HCT116 (cell line): ENCODE data around the gene LYL1. TPM values are rescaled to one million over a fixed set of nuclear protein-coding genes. Genes with fewer than 3 reads are reported as not detected.
A peak's percentile ranks its signal among the peaks of the same experiment; 100 is the strongest.

ENCODE experiments used
- ATAC-seq: fragments of 200-7000 bp; cut with Tn5 transposase; 2 replicates; pipeline ENCODE4 v1.9.1; 2020; ENCODE audit warnings: mild to moderate bottlenecking, moderate library complexity
- BruUV-seq: library from RNA; stranded (reverse); fragments of 400-500 nt; replicated peaks from 2 replicates; lab custom pipeline; 2021; lab: Mats Ljungman, UMichigan
- CTCF ChIA-PET: fragments of 300-600 bp; sonication (Branson Sonifier 250); formaldehyde crosslinking; loops from one replicate; lab custom pipeline; 2021; ENCODE audit warnings: antibody characterized with exemption; lab: Charles Lee
- POLR2A ChIA-PET: fragments of 300-600, 350-600 bp; sonication (Branson Sonifier 250); formaldehyde crosslinking; loops from one replicate; lab custom pipeline; 2021; ENCODE audit warnings: antibody characterized with exemption; lab: Charles Lee
- RAD21 ChIA-PET, 2 experiments: fragments of 300-600 bp; sonication (Branson Sonifier 250); formaldehyde crosslinking; loops; one replicate each; lab custom pipeline; 2023; ENCODE audit warnings: low total read pairs in 2 of 2; ENCODE audit not compliant: uncharacterized antibody in 2 of 2, unreplicated experiment in 2 of 2, low non-redundant PET in 1 of 2; lab: Charles Lee
- DNase-seq: peaks from one replicate; pipeline ENCODE4 v3.0.0-alpha.2; 2010; ENCODE audit warnings: low read depth, low spot score
- H2AFZ ChIP-seq: fragments of 200-600 bp; shearing (Covaris generic), sonication (generic); 2 replicates; pipeline ENCODE4 v1.6.1; 2017; ENCODE audit warnings: low read depth, mixed run types, mixed read lengths, antibody characterized with exemption, low read length; ENCODE audit not compliant: poor library complexity, severe bottlenecking
- H3K27ac ChIP-seq: 2 replicates; pipeline ENCODE4 v1.5.1; 2012; ENCODE audit warnings: low read depth, low read length
- H3K27me3 ChIP-seq: fragments of 200-600 bp; sonication (generic); 2 replicates; pipeline ENCODE4 v1.6.1; 2016; ENCODE audit warnings: mixed run types, low read length, mixed read lengths; ENCODE audit not compliant: insufficient read depth
- H3K36me3 ChIP-seq, 2 experiments: fragments of 200-500 bp in 1 of 2; fragments of 200-600 bp in 1 of 2; sonication (Bioruptor generic) in 1 of 2; sonication (generic) in 1 of 2; 2 replicates each; pipeline versions ENCODE4 v1.5.1 to v1.6.1; 2014 to 2016; ENCODE audit warnings: low read length in 2 of 2, inconsistent platforms in 1 of 2, mixed read lengths in 1 of 2, mixed run types in 1 of 2; ENCODE audit not compliant: insufficient read depth in 2 of 2, control insufficient read depth in 1 of 2
- H3K4me1 ChIP-seq, 2 experiments: fragments of 200-600 bp in 1 of 2; sonication (generic) in 1 of 2; 2 replicates each; pipeline versions ENCODE4 v1.5.1 to v1.6.1; 2012 to 2017; ENCODE audit warnings: low read length in 2 of 2, inconsistent platforms in 1 of 2, mild to moderate bottlenecking in 1 of 2, mixed read lengths in 1 of 2, mixed run types in 1 of 2, moderate library complexity in 1 of 2; ENCODE audit not compliant: insufficient read depth in 2 of 2, control insufficient read depth in 1 of 2
- H3K4me2 ChIP-seq: fragments of 200-600 bp; sonication (generic); 2 replicates; pipeline ENCODE4 v1.6.1; 2017; ENCODE audit warnings: mixed run types, low read length, mixed read lengths
- H3K4me3 ChIP-seq, 2 experiments: fragments of 200-600 bp in 1 of 2; sonication (generic) in 1 of 2; replicated peaks in 1 of 2; 2 replicates each; pipeline ENCODE4 v1.5.1; 2011 to 2016; ENCODE audit warnings: low read length in 2 of 2, control low read depth in 1 of 2, low read depth in 1 of 2, mild to moderate bottlenecking in 1 of 2, mixed read lengths in 1 of 2, mixed run types in 1 of 2
- H3K79me2 ChIP-seq: fragments of 200-600 bp; sonication (generic); 2 replicates; pipeline ENCODE4 v1.6.1; 2017; ENCODE audit warnings: mild to moderate bottlenecking, mixed run types, low read length, moderate library complexity, mixed read lengths; ENCODE audit not compliant: insufficient read depth
- H3K9ac ChIP-seq: fragments of 200-600 bp; sonication (generic); 2 replicates; pipeline ENCODE4 v1.6.1; 2016; ENCODE audit warnings: low read length, mixed read lengths
- H3K9me2 ChIP-seq: fragments of 200-600 bp; sonication (generic), shearing (Covaris generic); 2 replicates; pipeline ENCODE4 v1.6.1; 2017; ENCODE audit warnings: mixed run types, mild to moderate bottlenecking, moderate library complexity; ENCODE audit not compliant: insufficient read depth
- H3K9me3 ChIP-seq, 2 experiments: fragments of 200-500 bp in 1 of 2; fragments of 200-600 bp in 1 of 2; sonication (Bioruptor generic) in 1 of 2; sonication (generic) in 1 of 2; 2 replicates each; pipeline ENCODE4 v1.6.1; 2014 to 2017; ENCODE audit warnings: low read length in 2 of 2, mixed read lengths in 2 of 2, inconsistent platforms in 1 of 2, low read depth in 1 of 2, mild to moderate bottlenecking in 1 of 2, mixed run types in 1 of 2, moderate library complexity in 1 of 2; ENCODE audit not compliant: control insufficient read depth in 1 of 2, insufficient read depth in 1 of 2
- H4K20me1 ChIP-seq: fragments of 200-600 bp; sonication (generic), shearing (Covaris generic); 2 replicates; pipeline ENCODE4 v1.6.1; 2017; ENCODE audit warnings: mixed run types, mild to moderate bottlenecking, moderate library complexity; ENCODE audit not compliant: insufficient read depth
- EZH2phosphoT487 ChIP-seq: fragments of 200-600 bp; IDR thresholded peaks from 2 replicates; pipeline ENCODE4 v1.6.1; 2018; ENCODE audit warnings: antibody characterized with exemption, borderline replicate concordance
- POLR2A ChIP-seq: IDR thresholded peaks from 2 replicates; pipeline ENCODE4 v1.7.0; 2011; ENCODE audit warnings: borderline replicate concordance; ENCODE audit not compliant: insufficient read depth, insufficient read length; ENCODE audit errors: extremely low read depth
- POLR2AphosphoS5 ChIP-seq: IDR thresholded peaks from 2 replicates; pipeline ENCODE4 v1.6.1; 2011; ENCODE audit warnings: mild to moderate bottlenecking, low read depth, low read length, moderate library complexity
- SP1 ChIP-seq: IDR thresholded peaks from 2 replicates; pipeline ENCODE4 v1.6.1; 2012; ENCODE audit warnings: low read depth
- SRF ChIP-seq: IDR thresholded peaks from 2 replicates; pipeline ENCODE4 v1.6.1; 2012; ENCODE audit warnings: low read depth
- YY1 ChIP-seq: IDR thresholded peaks from 2 replicates; pipeline ENCODE4 v1.6.1; 2011; ENCODE audit warnings: low read length, low read depth, moderate library complexity, mild to moderate bottlenecking; ENCODE audit not compliant: insufficient replicate concordance; ENCODE audit errors: extremely low read depth
- intact Hi-C: fragments of 100-400 bp; cut with micrococcal nuclease; formaldehyde crosslinking; loops from 2 replicates; pipeline ENCODE4 v1.10.0; 2022
- total RNA-seq: library from RNA; stranded (reverse); gene quantifications from one replicate; pipeline ENCODE4 v1.2.1, GENCODE V29; 2021; ENCODE audit not compliant: unreplicated experiment
- TF ChIP-seq, protein P1 (sequence below): IDR thresholded peaks from 2 replicates; pipeline ENCODE4 v1.6.1; 2012
- TF ChIP-seq, protein P2 (sequence below): IDR thresholded peaks from 2 replicates; pipeline ENCODE4 v1.6.1; 2011; ENCODE audit warnings: mild to moderate bottlenecking, low read length, moderate library complexity; ENCODE audit not compliant: insufficient replicate concordance; ENCODE audit errors: extremely low read depth

The LYL1 gene
- total RNA-seq, 1 experiment from 2014 or later = 2.6 TPM

DNA sequence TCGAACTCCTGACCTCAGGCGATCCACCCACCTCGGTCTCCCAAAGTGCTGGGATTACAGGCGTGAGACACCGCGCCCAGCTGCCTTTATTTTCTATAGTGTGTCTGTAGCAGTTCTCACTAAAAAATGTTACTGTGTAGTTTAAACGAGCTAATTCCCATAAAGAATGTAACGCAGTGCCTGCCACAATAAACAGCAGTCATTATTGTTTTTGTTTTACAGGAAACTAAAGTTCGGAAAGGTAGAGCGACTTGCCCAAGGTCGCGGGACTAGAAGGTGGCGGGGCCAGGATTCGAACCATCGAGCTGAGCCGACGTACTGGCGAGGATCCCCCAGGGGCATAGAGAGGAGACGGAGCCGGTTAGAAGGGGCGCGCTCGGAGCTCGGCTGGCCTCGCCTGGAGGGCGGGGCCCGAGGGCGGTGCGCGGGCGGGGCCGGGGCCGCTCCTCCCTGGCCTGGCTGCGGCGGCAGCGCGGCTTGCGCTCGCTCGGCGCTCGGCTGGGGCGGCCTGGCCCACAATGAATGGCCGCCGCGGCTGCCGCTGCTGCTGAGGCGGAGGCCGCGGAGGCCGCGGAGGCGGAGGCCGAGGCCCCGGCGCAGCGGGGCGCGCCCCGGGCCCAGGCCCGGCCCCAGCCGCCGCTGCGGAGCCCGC, 15.2 kb upstream of the LYL1 start, which contains the start of gene NACC1:
TSS of gene NACC1 (plus strand) at position 493 of the 652 bp plus-strand sequence. CDS start 16,944 bp downstream, outside the sequence.
- ChIA-PET POLR2A (interaction anchor here (0.8 to 1.8 kb wide), 4 partner anchors 35 to 152 kb away, joined by 3 to 16 read pairs (median 5); no protein-coding TSS in a partner anchor), CTCF (interaction anchor here (1.0 to 2.2 kb wide), 7 partner anchors 17 to 153 kb away, joined by 3 to 9 read pairs (median 4); no protein-coding TSS in a partner anchor)
- peak within 1 kb of the TSS; percentile 97 to 98 for H3K4me3 ChIP-seq
- peak within 1 kb of the TSS; percentile 99 for H3K9ac ChIP-seq
- intact Hi-C loops = loop anchor here (2.0 to 5.0 kb wide), 2 partner anchors 33 to 144 kb away; partner anchors contain the start of genes IER2 and STX10
- TF ChIP-seq, protein P1, sequence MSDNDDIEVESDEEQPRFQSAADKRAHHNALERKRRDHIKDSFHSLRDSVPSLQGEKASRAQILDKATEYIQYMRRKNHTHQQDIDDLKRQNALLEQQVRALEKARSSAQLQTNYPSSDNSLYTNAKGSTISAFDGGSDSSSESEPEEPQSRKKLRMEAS = peak; percentile 35; the same call in 1 of the 2 replicates
- TF ChIP-seq EZH2phosphoT487 (no peak), SP1 (peak; percentile 75), POLR2A (no peak), SRF (peak; percentile 62; the same call in 1 of the 2 replicates), POLR2AphosphoS5 (peak; percentile 53), YY1 (peak; percentile 90)
- TF ChIP-seq, protein P2, sequence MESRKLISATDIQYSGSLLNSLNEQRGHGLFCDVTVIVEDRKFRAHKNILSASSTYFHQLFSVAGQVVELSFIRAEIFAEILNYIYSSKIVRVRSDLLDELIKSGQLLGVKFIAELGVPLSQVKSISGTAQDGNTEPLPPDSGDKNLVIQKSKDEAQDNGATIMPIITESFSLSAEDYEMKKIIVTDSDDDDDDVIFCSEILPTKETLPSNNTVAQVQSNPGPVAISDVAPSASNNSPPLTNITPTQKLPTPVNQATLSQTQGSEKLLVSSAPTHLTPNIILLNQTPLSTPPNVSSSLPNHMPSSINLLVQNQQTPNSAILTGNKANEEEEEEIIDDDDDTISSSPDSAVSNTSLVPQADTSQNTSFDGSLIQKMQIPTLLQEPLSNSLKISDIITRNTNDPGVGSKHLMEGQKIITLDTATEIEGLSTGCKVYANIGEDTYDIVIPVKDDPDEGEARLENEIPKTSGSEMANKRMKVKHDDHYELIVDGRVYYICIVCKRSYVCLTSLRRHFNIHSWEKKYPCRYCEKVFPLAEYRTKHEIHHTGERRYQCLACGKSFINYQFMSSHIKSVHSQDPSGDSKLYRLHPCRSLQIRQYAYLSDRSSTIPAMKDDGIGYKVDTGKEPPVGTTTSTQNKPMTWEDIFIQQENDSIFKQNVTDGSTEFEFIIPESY = peak; percentile 57
- TF ChIP-seq, all 23 proteins: peak for 6
- Histone ChIP-seq H3K9me3 (no peaks in the 10 kb centered on the region), H3K9me2 (no peaks in the 10 kb centered on the region), H3K4me1 (peaks cover 21 to 43% of the 10 kb centered on the region in 2 experiments; a peak in 3 of 4 replicates), H2AFZ (no peak within 1 kb of the TSS), H3K79me2 (peaks cover 85% of the 10 kb centered on the region), H4K20me1 (peaks cover 21% of the 10 kb centered on the region; the same call in 1 of the 2 replicates), H3K4me2 (peak within 1 kb of the TSS; percentile 91), H3K36me3 (peaks cover 10 to 36% of the 10 kb centered on the region in 2 experiments; a peak in 3 of 4 replicates), H3K27me3 (no peaks in the 10 kb centered on the region), H3K27ac (peak within 1 kb of the TSS; percentile 100)
- no TSS peak for BruUV-seq
- ATAC-seq (peak; percentile 87), DNase-seq (peak; percentile 89)
- RAD21 ChIA-PET = interaction anchor here in 1 of 2 experiments (0.7 to 0.8 kb wide), 2 partner anchors 28 to 150 kb away, joined by 3 to 6 read pairs; no protein-coding TSS in a partner anchor
